Esophagus muscularis mucosa (tissue), 4 donors: Measurements from ENCODE around the gene CTNNA2. TPM values are rescaled to one million over a fixed set of nuclear protein-coding genes. Genes with fewer than 3 reads are reported as not detected.

ENCODE experiments used
- DNase-seq: peaks from one replicate; pipeline ENCODE4 v3.0.0-alpha.2; 2017; ENCODE audit errors: extremely low spot score
- H3K27ac ChIP-seq, 4 donors: fragments of 200-600 bp; sonication (generic); replicated peaks in 1 of 4; 1 replicate in 3 of 4; 2 replicates in 1 of 4; pipeline ENCODE4 v1.5.1; 2016 to 2019; ENCODE audit warnings: mild to moderate bottlenecking in 1 of 4
- H3K27me3 ChIP-seq, 4 donors: fragments of 200-600 bp; sonication (generic); one replicate each; pipeline versions ENCODE4 v1.5.1 to v1.6.0; 2016 to 2019
- H3K36me3 ChIP-seq, 4 donors: fragments of 200-600 bp; sonication (generic); one replicate each; pipeline ENCODE4 v1.5.1; 2016 to 2019
- H3K4me1 ChIP-seq, 4 donors: fragments of 200-600 bp; sonication (generic); one replicate each; pipeline ENCODE4 v1.5.1; 2016 to 2019
- H3K4me3 ChIP-seq, 4 donors: fragments of 200-600 bp; sonication (generic); 1 replicate in 2 of 4; 2 replicates in 2 of 4; pipeline ENCODE4 v1.5.1; 2016 to 2019; ENCODE audit warnings: mild to moderate bottlenecking in 4 of 4, moderate library complexity in 1 of 4
- H3K9me3 ChIP-seq, 4 donors: fragments of 200-600 bp; sonication (generic); 1 replicate in 3 of 4; 2 replicates in 1 of 4; pipeline ENCODE4 v1.5.1; 2016 to 2019
- EP300 ChIP-seq: sonication (generic); formaldehyde crosslinking; IDR thresholded peaks from one replicate; pipeline ENCODE4 v1.6.1; 2017; ENCODE audit warnings: antibody characterized with exemption
- POLR2A ChIP-seq: fragments of 450-650 bp; IDR thresholded peaks from one replicate; pipeline ENCODE4 v1.6.1; 2017; ENCODE audit warnings: antibody characterized with exemption, moderate library complexity, mild to moderate bottlenecking, low read depth
- POLR2AphosphoS5 ChIP-seq, 2 donors: sonication (generic); formaldehyde crosslinking; IDR thresholded peaks; one replicate each; pipeline ENCODE4 v1.6.1; 2017; ENCODE audit warnings: antibody characterized with exemption in 2 of 2
- WGBS: methylation state at CpG from one replicate; pipeline ENCODE4 v1.1.5; 2018; 5-methylcytosine and 5-hydroxymethylcytosine counted together
- intact Hi-C: fragments of 100-400 bp; cut with DNase I; formaldehyde crosslinking; loops from one replicate; pipeline ENCODE4 v1.15.1; 2023
- total RNA-seq, 4 donors: library from RNA; depleted of rRNA; stranded (reverse); fragments of >200 nt; gene quantifications; one replicate each; pipeline versions ENCODE4 v1.1.0 to v1.2.1, GENCODE V29; 2016
- TF ChIP-seq, protein P1 (sequence below), 3 experiments: fragments of 200-600 bp in 2 of 3; fragments of 450-650 bp in 1 of 3; sonication (generic) in 2 of 3; IDR thresholded peaks; one replicate each; pipeline ENCODE4 v1.5.1; 2017 to 2019; ENCODE audit warnings: antibody characterized with exemption in 3 of 3, mild to moderate bottlenecking in 2 of 3, moderate library complexity in 1 of 3

CTNNA2 gene
- total RNA-seq, 4 donors from 2014 or later: 0.42 to 2.5 (median 1.1) TPM

DNA sequence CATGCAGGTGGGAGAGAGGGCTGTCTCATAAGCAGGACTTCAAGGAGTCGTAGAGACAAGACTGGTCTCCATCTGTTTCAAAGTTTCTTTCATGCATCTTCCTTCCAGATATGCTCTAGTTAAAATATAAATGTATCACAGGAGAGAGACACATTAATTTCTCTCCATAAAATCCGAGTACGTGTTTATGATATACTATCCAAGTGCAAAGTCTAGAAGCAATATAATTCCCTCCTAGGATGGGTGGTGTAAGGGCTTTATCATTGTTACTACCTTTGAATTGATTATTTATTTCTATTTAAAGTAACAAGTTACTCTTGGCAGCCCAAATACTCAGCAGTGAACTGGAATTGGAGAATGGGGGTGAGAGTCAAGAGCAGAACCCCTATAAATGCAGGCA, 619.4 kb downstream of the CTNNA2 start:
- no peak overlapping the region for H3K27ac ChIP-seq
- no peak for TF ChIP-seq POLR2A
- no peak for TF ChIP-seq POLR2AphosphoS5 (IDR thresholded peaks at IDR 0.05)
- TF ChIP-seq EP300: no peak
- TF ChIP-seq, protein P1, sequence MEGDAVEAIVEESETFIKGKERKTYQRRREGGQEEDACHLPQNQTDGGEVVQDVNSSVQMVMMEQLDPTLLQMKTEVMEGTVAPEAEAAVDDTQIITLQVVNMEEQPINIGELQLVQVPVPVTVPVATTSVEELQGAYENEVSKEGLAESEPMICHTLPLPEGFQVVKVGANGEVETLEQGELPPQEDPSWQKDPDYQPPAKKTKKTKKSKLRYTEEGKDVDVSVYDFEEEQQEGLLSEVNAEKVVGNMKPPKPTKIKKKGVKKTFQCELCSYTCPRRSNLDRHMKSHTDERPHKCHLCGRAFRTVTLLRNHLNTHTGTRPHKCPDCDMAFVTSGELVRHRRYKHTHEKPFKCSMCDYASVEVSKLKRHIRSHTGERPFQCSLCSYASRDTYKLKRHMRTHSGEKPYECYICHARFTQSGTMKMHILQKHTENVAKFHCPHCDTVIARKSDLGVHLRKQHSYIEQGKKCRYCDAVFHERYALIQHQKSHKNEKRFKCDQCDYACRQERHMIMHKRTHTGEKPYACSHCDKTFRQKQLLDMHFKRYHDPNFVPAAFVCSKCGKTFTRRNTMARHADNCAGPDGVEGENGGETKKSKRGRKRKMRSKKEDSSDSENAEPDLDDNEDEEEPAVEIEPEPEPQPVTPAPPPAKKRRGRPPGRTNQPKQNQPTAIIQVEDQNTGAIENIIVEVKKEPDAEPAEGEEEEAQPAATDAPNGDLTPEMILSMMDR (IDR thresholded peaks at IDR 0.05): no peak
- DNase-seq: no peak
- peaks cover 0 to 5% (median 0%) of the 10 kb centered on the region in 4 donors for H3K9me3 ChIP-seq
- H3K27me3 ChIP-seq: no peaks in the 10 kb centered on the region
- intact Hi-C loops: no loop called here
- H3K4me1 ChIP-seq: no peaks in the 10 kb centered on the region
- H3K36me3 ChIP-seq: no peaks in the 10 kb centered on the region
- WGBS: 73% methylated on average over 3 of the region's 3 CpGs
- no peak overlapping the region for H3K4me3 ChIP-seq

GRCh38 chr2:80135001-80135400, 622.1 kb downstream of the CTNNA2 start:
- intact Hi-C loops: no loop called here
- TF ChIP-seq POLR2A (no peak), POLR2AphosphoS5 (IDR thresholded peaks at IDR 0.05) (no peak), EP300 (no peak)
- TF ChIP-seq, protein P1 (IDR thresholded peaks at IDR 0.05): no peak
- H3K4me3 ChIP-seq: no peak overlapping the region
- no peak for DNase-seq
- no peak overlapping the region for H3K27ac ChIP-seq
- peaks cover 0 to 5% (median 0%) of the 10 kb centered on the region in 4 donors for H3K9me3 ChIP-seq
- 80% methylated on average over 1 of the region's 1 CpG for WGBS
- H3K36me3 ChIP-seq: no peaks in the 10 kb centered on the region
- no peaks in the 10 kb centered on the region for H3K4me1 ChIP-seq
- no peaks in the 10 kb centered on the region for H3K27me3 ChIP-seq

- 93% methylated on average over 1 of the region's 1 CpG for WGBS
- no peak overlapping the region for H3K4me3 ChIP-seq
- intact Hi-C loops: no loop called here
- H3K4me1 ChIP-seq: no peaks in the 10 kb centered on the region
- no peaks in the 10 kb centered on the region for H3K27me3 ChIP-seq
- TF ChIP-seq EP300: no peak
- TF ChIP-seq, protein P1 (IDR thresholded peaks at IDR 0.05): no peak
- TF ChIP-seq POLR2AphosphoS5 (IDR thresholded peaks at IDR 0.05): no peak
- no peak for TF ChIP-seq POLR2A
- no peak for DNase-seq
- H3K9me3 ChIP-seq: peaks cover 0 to 5% (median 0%) of the 10 kb centered on the region in 4 donors
- H3K36me3 ChIP-seq: no peaks in the 10 kb centered on the region
- no peak overlapping the region for H3K27ac ChIP-seq
These were observed 623.5 kb downstream of the CTNNA2 start for GRCh38 chr2:80136338-80136737.

GRCh38 chr2:80139001-80139400, 626.1 kb downstream of the CTNNA2 start:
- peak; percentile 55 for DNase-seq
- no peak overlapping the region for H3K4me3 ChIP-seq
- 74% methylated on average over 4 of the region's 4 CpGs for WGBS
- intact Hi-C loops: no loop called here
- no peak overlapping the region for H3K27ac ChIP-seq
- TF ChIP-seq POLR2A: no peak
- no peak for TF ChIP-seq POLR2AphosphoS5 (IDR thresholded peaks at IDR 0.05)
- TF ChIP-seq, protein P1 (IDR thresholded peaks at IDR 0.05): no peak
- no peak for TF ChIP-seq EP300
- no peaks in the 10 kb centered on the region for H3K36me3 ChIP-seq
- no peaks in the 10 kb centered on the region for H3K4me1 ChIP-seq
- H3K9me3 ChIP-seq: peaks cover 0 to 5% (median 0%) of the 10 kb centered on the region in 4 donors
- no peaks in the 10 kb centered on the region for H3K27me3 ChIP-seq
